Osteoblast (primary cell): ENCODE measurements around the gene CD99L2. TPM values are rescaled to one million over a fixed set of nuclear protein-coding genes. Genes with fewer than 3 reads are reported as not detected.
"Not testable (repeated sequence)": the region's sequence is repeated elsewhere in the genome, so short reads cannot be mapped to it uniquely, and the experiment has no call there.

Source experiments
- DNase-seq: peaks from one replicate; pipeline ENCODE4 v3.0.0; 2011; ENCODE audit warnings: low spot score, mixed read lengths; ENCODE audit not compliant: insufficient read length; ENCODE audit errors: missing footprints
- H2AFZ ChIP-seq: 2 replicates; pipeline ENCODE4 v1.6.0; 2011; ENCODE audit warnings: mild to moderate bottlenecking, low read length
- H3K27ac ChIP-seq: 2 replicates; pipeline ENCODE4 v1.5.1; 2011; ENCODE audit warnings: mild to moderate bottlenecking, low read depth, low read length, moderate library complexity
- H3K27me3 ChIP-seq: 2 replicates; pipeline ENCODE4 v1.6.0; 2012; ENCODE audit warnings: mild to moderate bottlenecking, control low read depth, inconsistent platforms, low read length, moderate library complexity; ENCODE audit not compliant: insufficient read depth
- H3K36me3 ChIP-seq: 2 replicates; pipeline ENCODE4 v1.5.1; 2011; ENCODE audit warnings: mild to moderate bottlenecking, low read length, control low read depth, moderate library complexity; ENCODE audit not compliant: insufficient read depth
- H3K4me1 ChIP-seq: 2 replicates; pipeline ENCODE4 v1.5.1; 2011; ENCODE audit warnings: mild to moderate bottlenecking, low read length, control low read depth, moderate library complexity; ENCODE audit not compliant: insufficient read depth
- H3K4me2 ChIP-seq: 2 replicates; pipeline ENCODE4 v1.6.0; 2011; ENCODE audit warnings: mild to moderate bottlenecking, low read length; ENCODE audit not compliant: insufficient read depth
- H3K4me3 ChIP-seq: fragments of 200-600 bp; sonication (generic); 3 replicates; pipeline ENCODE4 v1.5.1; 2012; ENCODE audit warnings: mild to moderate bottlenecking, low read length, inconsistent platforms; ENCODE audit not compliant: insufficient read depth
- H3K79me2 ChIP-seq: 2 replicates; pipeline ENCODE4 v1.6.0; 2012; ENCODE audit warnings: mild to moderate bottlenecking, low read length, control low read depth, inconsistent platforms; ENCODE audit not compliant: insufficient read depth
- H3K9me3 ChIP-seq: 2 replicates; pipeline ENCODE4 v1.5.1; 2011; ENCODE audit warnings: low read depth, low read length, control low read depth
- H4K20me1 ChIP-seq: 2 replicates; pipeline ENCODE4 v1.6.0; 2012; ENCODE audit warnings: mild to moderate bottlenecking, low read length, control low read depth; ENCODE audit not compliant: insufficient read depth
- total RNA-seq: library from RNA; depleted of rRNA; stranded (reverse); fragments of >200 nt; gene quantifications from 2 replicates; pipeline ENCODE4 v1.2.3, GENCODE V29; 2012
- TF ChIP-seq, protein P1 (sequence below): IDR thresholded peaks from 2 replicates; pipeline ENCODE4 v1.5.1; 2011; ENCODE audit warnings: mild to moderate bottlenecking, low read depth, low read length, moderate library complexity; ENCODE audit errors: extremely low read depth

Gene CD99L2
- total RNA-seq, 1 donor, result 85.0 TPM

DNA sequence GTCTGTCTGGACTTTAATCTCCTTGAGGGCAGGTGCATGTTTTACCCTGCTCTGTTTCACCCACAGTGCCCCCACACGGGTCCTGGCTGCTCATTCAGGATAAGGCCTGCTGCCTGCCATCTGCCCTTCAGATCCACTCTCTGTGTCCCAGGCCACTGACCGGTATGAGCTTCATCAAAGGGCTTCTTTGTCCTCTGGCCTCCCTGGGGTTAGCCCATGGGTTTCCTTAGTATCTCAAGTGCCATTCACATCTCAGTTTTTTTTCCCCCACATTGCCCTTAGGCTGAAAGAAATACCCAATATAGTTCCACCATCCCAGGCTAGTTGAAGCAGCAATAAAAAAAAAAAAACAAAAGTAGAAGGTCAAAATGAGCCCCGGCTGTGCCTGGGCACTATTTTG lies 9.3 kb downstream of the CD99L2 start:
- no peak overlapping the region for H3K4me3 ChIP-seq
- no peak overlapping the region for H3K4me2 ChIP-seq
- no peaks in the 10 kb centered on the region for H3K36me3 ChIP-seq
- TF ChIP-seq, protein P1, sequence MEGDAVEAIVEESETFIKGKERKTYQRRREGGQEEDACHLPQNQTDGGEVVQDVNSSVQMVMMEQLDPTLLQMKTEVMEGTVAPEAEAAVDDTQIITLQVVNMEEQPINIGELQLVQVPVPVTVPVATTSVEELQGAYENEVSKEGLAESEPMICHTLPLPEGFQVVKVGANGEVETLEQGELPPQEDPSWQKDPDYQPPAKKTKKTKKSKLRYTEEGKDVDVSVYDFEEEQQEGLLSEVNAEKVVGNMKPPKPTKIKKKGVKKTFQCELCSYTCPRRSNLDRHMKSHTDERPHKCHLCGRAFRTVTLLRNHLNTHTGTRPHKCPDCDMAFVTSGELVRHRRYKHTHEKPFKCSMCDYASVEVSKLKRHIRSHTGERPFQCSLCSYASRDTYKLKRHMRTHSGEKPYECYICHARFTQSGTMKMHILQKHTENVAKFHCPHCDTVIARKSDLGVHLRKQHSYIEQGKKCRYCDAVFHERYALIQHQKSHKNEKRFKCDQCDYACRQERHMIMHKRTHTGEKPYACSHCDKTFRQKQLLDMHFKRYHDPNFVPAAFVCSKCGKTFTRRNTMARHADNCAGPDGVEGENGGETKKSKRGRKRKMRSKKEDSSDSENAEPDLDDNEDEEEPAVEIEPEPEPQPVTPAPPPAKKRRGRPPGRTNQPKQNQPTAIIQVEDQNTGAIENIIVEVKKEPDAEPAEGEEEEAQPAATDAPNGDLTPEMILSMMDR, result no peak
- peaks cover 23% of the 10 kb centered on the region for H3K79me2 ChIP-seq
- no peak overlapping the region for H2AFZ ChIP-seq
- no peaks in the 10 kb centered on the region for H3K27me3 ChIP-seq
- DNase-seq, result no peak
- H4K20me1 ChIP-seq, result peaks cover 4% of the 10 kb centered on the region
- peaks cover 3% of the 10 kb centered on the region for H3K4me1 ChIP-seq
- no peak overlapping the region for H3K27ac ChIP-seq
- H3K9me3 ChIP-seq, result peaks cover 3% of the 10 kb centered on the region

DNA sequence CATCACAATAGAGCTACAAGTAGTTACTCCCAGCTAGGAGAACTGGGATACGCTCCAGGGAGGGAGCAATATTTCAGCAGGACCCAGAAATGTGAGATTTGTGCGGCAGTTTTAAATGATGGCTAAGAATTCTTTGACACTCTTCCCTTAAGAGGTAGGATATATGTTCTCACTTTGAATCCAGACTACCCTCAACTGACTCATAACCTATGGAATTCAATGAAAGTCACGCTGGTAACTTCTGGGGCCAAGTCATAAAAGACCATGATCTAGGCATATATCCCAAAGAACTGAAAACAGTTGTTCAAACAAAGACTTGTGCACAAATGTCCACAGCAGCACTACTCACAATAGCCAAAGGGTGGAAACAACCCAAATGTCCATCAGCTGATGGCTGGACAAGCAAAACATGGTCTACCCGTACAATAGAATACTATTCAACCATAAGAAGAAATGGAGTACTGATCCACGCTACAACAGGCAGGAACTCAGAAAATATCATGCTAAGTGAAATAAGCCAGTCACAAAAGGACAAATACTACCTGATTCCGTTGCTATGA lies 10.5 kb downstream of the CD99L2 start:
- H2AFZ ChIP-seq, result no peak overlapping the region
- peaks cover 3% of the 10 kb centered on the region for H3K9me3 ChIP-seq
- H3K27me3 ChIP-seq, result no peaks in the 10 kb centered on the region
- peaks cover 28% of the 10 kb centered on the region for H3K79me2 ChIP-seq
- no peak overlapping the region for H3K4me2 ChIP-seq
- TF ChIP-seq, protein P1, result no peak
- DNase-seq, result peak; percentile 87
- peak overlapping the region; percentile 4 for H3K27ac ChIP-seq
- peaks cover 5% of the 10 kb centered on the region for H4K20me1 ChIP-seq
- H3K4me1 ChIP-seq, result peaks cover 3% of the 10 kb centered on the region
- H3K4me3 ChIP-seq, result no peak overlapping the region
- no peaks in the 10 kb centered on the region for H3K36me3 ChIP-seq

DNA sequence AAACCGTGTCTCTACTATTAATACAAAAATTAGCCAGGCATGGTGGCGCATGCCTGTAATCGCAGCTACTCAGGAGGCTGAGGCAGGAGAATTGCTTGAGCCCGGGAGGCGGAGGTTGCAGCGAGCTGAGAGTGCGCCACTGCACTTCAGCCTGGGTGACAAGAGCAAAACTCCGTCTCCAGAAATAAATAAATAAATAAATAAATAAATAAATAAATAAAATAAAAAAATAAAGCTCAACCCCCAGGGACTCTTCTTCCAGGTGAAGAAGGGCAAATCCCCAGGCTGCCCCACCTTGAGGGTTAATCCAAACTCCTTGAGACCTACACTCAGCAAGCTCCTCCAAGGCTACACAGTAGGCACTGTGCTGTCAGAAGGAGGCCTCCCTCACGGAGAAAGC lies 11.2 kb downstream of the CD99L2 start:
- not testable (repeated sequence) for H3K4me3 ChIP-seq, H4K20me1 ChIP-seq, H3K36me3 ChIP-seq, DNase-seq, H3K9me3 ChIP-seq, H2AFZ ChIP-seq, H3K4me1 ChIP-seq, H3K27ac ChIP-seq, H3K27me3 ChIP-seq, H3K4me2 ChIP-seq
- peaks cover 28% of the 10 kb centered on the region for H3K79me2 ChIP-seq

DNA sequence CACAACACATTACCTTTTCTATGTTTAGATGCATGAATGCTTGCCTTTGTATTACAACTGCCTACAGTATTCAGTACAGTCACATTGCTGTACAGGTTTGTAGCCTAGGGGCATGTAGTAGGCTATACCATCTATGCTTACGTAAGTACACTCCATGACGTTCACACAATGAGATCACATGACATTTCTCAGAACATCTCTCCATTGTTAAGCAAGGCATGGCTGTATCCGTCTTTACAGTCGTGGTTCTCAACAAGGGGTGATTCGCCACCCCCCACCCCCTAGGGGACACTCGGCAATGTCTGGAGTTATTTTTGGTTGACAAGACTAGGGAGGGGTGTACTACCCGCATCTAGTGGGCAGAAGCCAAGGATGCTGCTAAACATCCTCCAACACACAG lies 12.1 kb downstream of the CD99L2 start:
- Histone ChIP-seq H3K4me2 (no peak overlapping the region), H3K79me2 (peaks cover 32% of the 10 kb centered on the region), H3K27me3 (no peaks in the 10 kb centered on the region), H4K20me1 (peaks cover 5% of the 10 kb centered on the region), H2AFZ (no peak overlapping the region), H3K4me1 (peaks cover 3% of the 10 kb centered on the region), H3K27ac (no peak overlapping the region), H3K4me3 (no peak overlapping the region), H3K9me3 (peaks cover 3% of the 10 kb centered on the region), H3K36me3 (no peaks in the 10 kb centered on the region)
- TF ChIP-seq, protein P1, result no peak
- DNase-seq, result no peak
